ENCODE results near the gene MAP2.

The MAP2 gene

DNA sequence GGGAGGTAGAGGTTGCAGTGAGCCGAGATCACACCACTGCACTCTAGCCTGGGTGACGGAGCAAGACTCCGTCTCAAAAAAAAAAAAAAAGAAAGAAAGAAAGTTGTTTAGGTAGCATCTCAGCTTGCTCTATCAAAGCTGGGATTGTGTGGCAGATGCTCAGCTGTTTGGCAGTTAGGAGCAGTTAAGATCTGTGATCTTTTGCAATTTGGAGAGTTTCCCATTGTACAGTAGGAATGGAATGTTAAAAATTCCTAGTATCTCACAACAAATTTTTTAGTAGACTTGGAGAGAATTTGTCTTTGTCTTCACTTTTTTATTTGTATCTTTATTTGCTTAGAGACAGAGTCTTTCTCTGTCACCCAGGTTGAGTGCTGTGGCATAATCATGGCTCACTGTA is 224.9 kb downstream of the MAP2 start:
- TF ChIP-seq, protein P1, sequence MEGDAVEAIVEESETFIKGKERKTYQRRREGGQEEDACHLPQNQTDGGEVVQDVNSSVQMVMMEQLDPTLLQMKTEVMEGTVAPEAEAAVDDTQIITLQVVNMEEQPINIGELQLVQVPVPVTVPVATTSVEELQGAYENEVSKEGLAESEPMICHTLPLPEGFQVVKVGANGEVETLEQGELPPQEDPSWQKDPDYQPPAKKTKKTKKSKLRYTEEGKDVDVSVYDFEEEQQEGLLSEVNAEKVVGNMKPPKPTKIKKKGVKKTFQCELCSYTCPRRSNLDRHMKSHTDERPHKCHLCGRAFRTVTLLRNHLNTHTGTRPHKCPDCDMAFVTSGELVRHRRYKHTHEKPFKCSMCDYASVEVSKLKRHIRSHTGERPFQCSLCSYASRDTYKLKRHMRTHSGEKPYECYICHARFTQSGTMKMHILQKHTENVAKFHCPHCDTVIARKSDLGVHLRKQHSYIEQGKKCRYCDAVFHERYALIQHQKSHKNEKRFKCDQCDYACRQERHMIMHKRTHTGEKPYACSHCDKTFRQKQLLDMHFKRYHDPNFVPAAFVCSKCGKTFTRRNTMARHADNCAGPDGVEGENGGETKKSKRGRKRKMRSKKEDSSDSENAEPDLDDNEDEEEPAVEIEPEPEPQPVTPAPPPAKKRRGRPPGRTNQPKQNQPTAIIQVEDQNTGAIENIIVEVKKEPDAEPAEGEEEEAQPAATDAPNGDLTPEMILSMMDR (IDR thresholded peaks at IDR 0.05) = no peak
- H3K4me3 ChIP-seq = no peak overlapping the region
- no peak for DNase-seq (ENCODE audit: low spot score)
- no peak overlapping the region for H3K27ac ChIP-seq

DNA sequence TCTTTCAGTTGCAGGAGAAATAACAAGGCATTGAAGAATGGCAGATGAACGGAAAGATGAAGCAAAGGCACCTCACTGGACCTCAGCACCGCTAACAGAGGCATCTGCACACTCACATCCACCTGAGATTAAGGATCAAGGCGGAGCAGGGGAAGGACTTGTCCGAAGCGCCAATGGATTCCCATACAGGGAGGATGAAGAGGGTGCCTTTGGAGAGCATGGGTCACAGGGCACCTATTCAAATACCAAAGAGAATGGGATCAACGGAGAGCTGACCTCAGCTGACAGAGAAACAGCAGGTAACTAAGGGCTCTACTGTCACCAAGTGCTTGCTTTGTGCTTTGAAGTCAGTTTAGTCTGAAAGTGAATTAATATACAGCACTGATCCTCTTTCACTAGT is 229.3 kb downstream of the MAP2 start:
- Histone ChIP-seq H3K27ac (no peak overlapping the region), H3K4me3 (no peak overlapping the region)
- no peak for DNase-seq (ENCODE audit: low spot score)
- TF ChIP-seq, protein P1 (IDR thresholded peaks at IDR 0.05) = no peak

DNA sequence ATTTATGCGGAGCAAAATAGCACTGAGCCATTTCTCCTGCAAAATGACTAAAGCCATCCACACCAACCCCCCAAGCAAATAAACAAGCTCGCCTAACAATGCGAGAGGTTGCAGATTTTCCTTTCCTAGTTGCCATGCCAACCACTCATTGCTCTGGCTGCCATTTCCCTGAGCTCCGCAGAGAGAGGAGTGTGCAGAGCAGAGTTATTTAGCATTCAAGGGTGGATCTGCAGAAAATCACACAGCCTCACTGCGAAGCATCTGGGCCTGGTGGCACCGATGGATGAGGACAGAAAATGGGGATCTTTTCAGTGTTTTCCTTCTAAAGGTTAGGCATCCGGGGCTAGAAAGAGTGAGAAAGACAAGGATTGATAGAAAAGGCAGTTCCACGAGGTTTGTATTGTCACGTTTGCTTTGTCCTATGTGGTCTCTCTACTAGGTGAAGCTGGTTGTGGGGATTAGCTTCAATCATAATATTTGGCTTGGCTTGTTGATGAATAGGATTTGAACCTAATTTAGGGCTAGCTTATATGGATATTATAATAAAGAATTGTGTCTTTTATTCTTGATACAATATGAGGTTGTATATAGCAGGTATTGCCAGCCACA is 237.5 kb downstream of the MAP2 start:
- no peak overlapping the region for H3K27ac ChIP-seq
- no peak for DNase-seq (ENCODE audit: low spot score)
- H3K4me3 ChIP-seq = no peak overlapping the region
- TF ChIP-seq, protein P1 (IDR thresholded peaks at IDR 0.05) = no peak

DNA sequence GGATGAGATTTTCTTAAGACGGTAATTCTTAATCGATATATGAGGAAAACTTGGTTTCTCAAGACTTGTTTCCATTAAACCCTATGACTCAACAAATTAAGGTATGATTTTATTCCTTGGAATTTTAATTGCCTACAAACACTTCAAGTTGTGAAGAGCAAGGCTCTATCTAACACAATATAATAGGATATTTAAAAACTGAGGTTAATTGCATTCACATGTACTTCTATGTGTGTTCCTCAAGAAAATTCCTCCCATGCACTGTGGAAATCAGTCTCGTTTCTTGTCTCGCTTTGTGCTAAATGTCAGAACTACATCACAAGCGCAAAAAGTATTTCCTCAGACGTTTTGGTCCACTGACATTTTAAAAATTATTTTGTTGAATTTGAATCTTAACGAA is 238.2 kb downstream of the MAP2 start:
- no peak for DNase-seq (ENCODE audit: low spot score)
- TF ChIP-seq, protein P1 (IDR thresholded peaks at IDR 0.05) = no peak
- Histone ChIP-seq H3K27ac (no peak overlapping the region), H3K4me3 (no peak overlapping the region)

DNA sequence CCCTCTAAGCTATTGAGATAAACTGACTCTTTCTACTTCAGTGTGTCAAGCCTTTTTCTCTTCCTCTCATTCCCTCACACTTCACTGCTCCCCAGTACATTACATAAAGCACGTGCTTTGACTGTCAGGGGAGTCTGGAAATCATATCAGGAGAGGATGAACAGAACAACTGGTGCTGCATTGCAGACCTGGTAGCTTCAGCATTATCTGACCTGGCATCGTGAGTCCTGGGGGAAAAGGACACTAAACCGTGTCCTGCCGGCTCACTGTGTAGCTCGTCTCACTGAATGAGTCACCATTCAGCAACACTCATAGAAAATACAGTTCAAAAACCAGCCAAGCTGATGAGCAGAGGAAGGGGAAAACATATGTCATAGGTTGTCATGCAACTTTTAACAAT is 239.3 kb downstream of the MAP2 start:
- no peak overlapping the region for H3K4me3 ChIP-seq
- no peak for DNase-seq (ENCODE audit: low spot score)
- TF ChIP-seq, protein P1 (IDR thresholded peaks at IDR 0.05) = no peak
- H3K27ac ChIP-seq = no peak overlapping the region

DNA sequence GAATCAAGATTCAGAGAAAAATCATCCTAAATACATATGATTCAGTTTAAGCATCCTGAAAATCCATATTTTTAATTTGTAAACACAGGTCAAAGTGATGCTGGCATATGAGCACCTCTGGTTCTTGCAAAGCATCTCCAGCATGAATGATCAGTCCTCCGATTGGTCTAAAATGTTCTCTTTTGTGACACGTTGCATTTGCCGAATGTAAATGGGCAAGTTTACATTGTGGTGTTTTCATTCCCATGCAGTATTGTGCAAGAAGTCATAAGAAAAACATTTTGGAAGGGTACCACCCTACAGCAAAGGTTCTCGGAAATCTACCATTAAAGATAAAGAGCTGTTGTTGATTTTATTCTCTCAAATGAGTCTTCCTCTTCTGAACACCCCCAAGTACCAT is 239.8 kb downstream of the MAP2 start:
- DNase-seq (ENCODE audit: low spot score) = no peak
- no peak overlapping the region for H3K27ac ChIP-seq
- no peak overlapping the region for H3K4me3 ChIP-seq
- TF ChIP-seq, protein P1 (IDR thresholded peaks at IDR 0.05) = no peak

DNA sequence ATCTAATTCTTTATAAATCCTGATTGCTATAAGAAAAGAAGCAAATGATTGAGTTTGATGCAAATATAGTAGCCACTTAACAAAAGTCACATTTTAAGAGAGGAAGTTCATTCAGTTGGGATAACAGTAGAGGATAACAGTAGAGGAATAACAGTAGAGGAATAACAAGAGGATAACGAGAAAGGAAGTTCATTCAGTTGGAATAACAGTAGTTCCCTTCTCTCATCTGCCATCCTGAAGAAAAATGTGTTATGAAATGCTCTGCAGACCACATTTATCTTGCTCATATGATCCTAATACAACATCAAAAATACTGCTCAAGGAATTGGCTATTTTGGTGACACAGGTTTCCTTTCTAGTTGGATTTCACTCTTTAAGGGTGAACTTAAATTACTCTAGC is 242.4 kb downstream of the MAP2 start:
- Histone ChIP-seq H3K4me3 (no peak overlapping the region), H3K27ac (no peak overlapping the region)
- DNase-seq (ENCODE audit: low spot score) = no peak
- TF ChIP-seq, protein P1 (IDR thresholded peaks at IDR 0.05) = no peak

Measured in coronary artery (tissue), 2 donors.